GM15510 (cell line): ENCODE measurements around the gene IMMT.

Experiments used
- POLR2A ChIP-seq: IDR thresholded peaks from 3 replicates; pipeline ENCODE4 v1.6.1; 2011; ENCODE audit warnings: borderline replicate concordance; ENCODE audit not compliant: insufficient read length; ENCODE audit errors: extremely low read depth

Gene IMMT

GRCh38 chr2:86140969-86141392, 54.3 kb downstream of the IMMT start:
- TF ChIP-seq POLR2A = no peak

DNA sequence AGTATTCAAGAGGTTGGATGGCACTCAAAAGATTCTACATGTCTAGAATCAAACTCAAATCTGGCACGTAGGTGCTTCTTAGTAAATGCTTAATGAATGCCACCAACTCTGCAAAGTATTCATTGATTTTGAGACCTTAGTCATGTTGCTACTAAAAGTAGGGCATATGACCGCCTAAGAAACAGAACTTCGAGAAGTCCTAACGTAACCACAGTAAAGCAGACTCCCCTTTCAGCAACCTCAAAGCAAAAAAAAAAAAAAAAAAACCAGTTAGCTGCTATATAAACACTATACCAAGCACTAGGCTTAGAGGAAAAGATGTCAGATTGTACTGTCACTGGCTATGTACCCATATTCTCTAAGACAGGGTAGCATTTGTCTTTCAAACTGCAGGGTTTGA, 55.3 kb downstream of the IMMT start:
- TF ChIP-seq POLR2A = no peak

GRCh38 chr2:86138736-86139625, 56.3 kb downstream of the IMMT start:
- no peak for TF ChIP-seq POLR2A

DNA sequence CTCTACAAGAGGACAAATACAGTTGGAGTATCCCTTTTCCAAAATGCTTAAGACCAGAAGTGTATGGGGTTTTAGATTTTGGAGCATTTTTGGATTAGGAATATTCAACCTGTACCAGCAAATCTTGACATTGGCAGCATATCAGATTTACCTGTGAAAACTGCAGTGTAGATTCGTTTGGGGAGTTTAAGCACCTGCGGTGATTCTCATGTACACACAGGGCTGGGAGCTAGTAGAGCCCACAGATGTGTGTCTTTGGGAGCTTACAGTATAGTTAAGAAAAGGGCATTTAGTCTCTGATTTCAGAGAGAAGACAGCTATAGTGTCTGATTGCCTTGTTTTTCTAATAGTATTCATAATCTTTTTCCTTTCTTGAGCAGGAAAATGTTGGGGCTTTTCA, 59.1 kb downstream of the IMMT start:
- no peak for TF ChIP-seq POLR2A

DNA sequence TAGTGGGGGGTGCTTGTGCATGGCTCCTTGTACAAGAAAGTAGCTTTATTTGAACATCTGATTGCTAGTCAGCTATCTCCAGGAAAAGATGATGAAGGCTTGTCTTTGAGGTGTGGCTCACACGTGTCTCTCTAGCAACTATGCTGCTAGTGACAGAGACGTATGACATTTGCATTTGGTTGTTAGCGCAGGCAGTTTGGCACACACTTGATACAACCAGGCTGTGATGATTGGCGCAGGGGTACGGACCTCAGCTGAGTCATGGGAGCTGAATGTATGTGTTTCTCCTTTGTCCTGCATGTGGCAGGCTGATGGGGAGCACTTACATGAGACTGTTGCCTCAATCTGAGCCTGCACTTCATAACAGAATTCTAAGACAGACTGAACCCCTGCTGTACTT, 59.6 kb downstream of the IMMT start:
- TF ChIP-seq POLR2A = no peak

GRCh38 chr2:86134709-86135108, 60.6 kb downstream of the IMMT start:
- TF ChIP-seq POLR2A = no peak

GRCh38 chr2:86124683-86125082, 70.6 kb downstream of the IMMT start:
- no peak for TF ChIP-seq POLR2A

GRCh38 chr2:86123328-86123925, 71.8 kb downstream of the IMMT start:
- no peak for TF ChIP-seq POLR2A

GRCh38 chr2:86118130-86118529, 77.1 kb downstream of the IMMT start:
- no peak for TF ChIP-seq POLR2A

- no peak for TF ChIP-seq POLR2A
Observed at GRCh38 chr2:86107031-86107430, 88.2 kb downstream of the IMMT start.

- TF ChIP-seq POLR2A = peak; percentile 92
Observed at GRCh38 chr2:86105969-86106945, 89.0 kb downstream of the IMMT start, which contains the start of gene PTCD3. Gene PTCD3 (plus strand): TSS chr2:86106235. CDS start chr2:86106248, 13 bp downstream.

DNA sequence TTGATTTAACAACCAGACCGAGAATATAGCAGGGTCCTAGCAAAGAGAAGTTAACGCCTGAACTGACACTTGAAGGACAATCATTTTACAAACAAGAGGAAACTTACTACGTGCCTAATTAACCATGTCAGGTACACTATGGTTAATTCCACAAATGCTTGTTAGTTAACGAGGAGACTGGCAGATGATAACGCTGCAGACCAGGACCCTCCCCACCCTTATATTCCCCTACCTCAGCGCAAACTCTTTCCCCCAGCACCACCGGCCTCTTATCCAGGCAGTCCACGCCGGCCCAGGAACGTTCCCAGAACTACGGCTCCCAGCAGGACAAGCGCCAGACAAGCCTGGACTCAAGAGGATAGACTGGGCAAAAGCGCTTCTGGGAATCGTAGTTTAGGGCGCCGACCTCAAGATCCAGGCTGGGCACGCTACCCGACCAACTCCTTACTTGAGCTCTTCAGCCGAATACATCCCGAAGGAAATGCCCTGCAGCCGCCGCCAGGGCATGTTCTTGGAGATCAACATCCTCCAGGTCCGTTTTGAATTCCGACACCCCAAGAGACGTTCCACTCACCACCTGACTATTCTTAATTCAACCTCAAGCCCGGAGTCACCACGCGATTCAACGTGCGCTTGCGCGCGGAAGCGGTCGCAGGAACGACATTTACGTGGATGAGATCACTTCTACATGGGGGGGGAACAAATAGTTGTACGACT, 89.9 kb downstream of the IMMT start, which contains the start of gene POLR1A:
TSS of gene POLR1A (minus strand) at position 635 of the 717 bp plus-strand sequence. CDS start at position 525, 110 bp downstream.
- peak; percentile 11 for TF ChIP-seq POLR2A

- TF ChIP-seq POLR2A = no peak
Observed at GRCh38 chr2:86102157-86102556, 93.1 kb downstream of the IMMT start.

DNA sequence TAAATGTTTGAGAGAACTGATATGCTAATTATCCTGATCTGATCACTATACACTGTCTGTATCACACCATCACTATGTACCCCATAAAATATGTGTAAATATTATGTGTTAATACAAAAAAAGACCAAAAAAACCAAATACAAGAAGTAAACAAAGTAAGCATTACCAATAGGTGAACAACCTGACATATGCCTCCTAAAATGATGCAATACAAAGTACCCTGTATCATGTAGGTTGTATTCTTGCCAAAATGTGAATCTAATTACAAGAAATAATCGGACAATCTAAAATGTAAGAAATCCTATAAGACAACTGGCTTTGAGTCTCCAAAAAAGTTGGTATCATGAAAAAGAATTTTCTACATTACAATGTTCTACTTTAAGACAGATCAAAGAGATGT, 97.3 kb downstream of the IMMT start:
- TF ChIP-seq POLR2A = no peak
